GM19455 (cell line): ENCODE data around the gene ITSN2.
"Not testable (repeated sequence)": the region's sequence is repeated elsewhere in the genome, so short reads cannot be mapped to it uniquely, and the experiment has no call there.

Experiments
- ATAC-seq: cut with Tn5 transposase; IDR thresholded peaks from one replicate; pipeline ENCODE4 v1.9.1; 2021; ENCODE audit not compliant: unreplicated experiment

The ITSN2 gene

GRCh38 chr2:24360050-24360962 lies at the start of gene ITSN2:
Gene ITSN2, minus strand, starts transcription at chr2:24360536. Its CDS starts 32,454 bp downstream, at chr2:24328082.
- peak; percentile 84 for ATAC-seq

GRCh38 chr2:24409171-24409570 lies 48.8 kb upstream of the ITSN2 start:
- ATAC-seq = no peak

- ATAC-seq = not testable (repeated sequence)
Measured at GRCh38 chr2:24408704-24409103, 48.4 kb upstream of the ITSN2 start.

GRCh38 chr2:24404491-24404921 lies 44.2 kb upstream of the ITSN2 start:
- ATAC-seq = no peak

- no peak for ATAC-seq
Measured at GRCh38 chr2:24403832-24404212, 43.5 kb upstream of the ITSN2 start.

GRCh38 chr2:24403168-24403831 lies 43.0 kb upstream of the ITSN2 start:
- no peak for ATAC-seq

GRCh38 chr2:24402242-24403097 lies 42.1 kb upstream of the ITSN2 start:
- no peak for ATAC-seq

- ATAC-seq = no peak
Measured at GRCh38 chr2:24400207-24400907, 40.0 kb upstream of the ITSN2 start.

GRCh38 chr2:24399434-24400206 lies 39.3 kb upstream of the ITSN2 start:
- no peak for ATAC-seq

- no peak for ATAC-seq
Measured at GRCh38 chr2:24394998-24395397, 34.7 kb upstream of the ITSN2 start.

- ATAC-seq = no peak
Measured at GRCh38 chr2:24392542-24393059, 32.3 kb upstream of the ITSN2 start.

GRCh38 chr2:24385366-24385765 lies 25.0 kb upstream of the ITSN2 start:
- ATAC-seq = no peak

GRCh38 chr2:24382363-24383073 lies 22.2 kb upstream of the ITSN2 start:
- no peak for ATAC-seq

GRCh38 chr2:24380820-24381219 lies 20.5 kb upstream of the ITSN2 start:
- ATAC-seq = no peak

GRCh38 chr2:24375349-24376087 lies 15.2 kb upstream of the ITSN2 start:
- no peak for ATAC-seq

- ATAC-seq = no peak
Measured at GRCh38 chr2:24374301-24374700, 14.0 kb upstream of the ITSN2 start.

- ATAC-seq = no peak
Measured at GRCh38 chr2:24372033-24372432, 11.7 kb upstream of the ITSN2 start.

- ATAC-seq = no peak
Measured at GRCh38 chr2:24365826-24366225, 5.5 kb upstream of the ITSN2 start.
